Measurements from ENCODE around the gene CHRNA4.
"Not testable (repeated sequence)": the region's sequence is repeated elsewhere in the genome, so short reads cannot be mapped to it uniquely, and the experiment has no call there.

CHRNA4 gene

DNA sequence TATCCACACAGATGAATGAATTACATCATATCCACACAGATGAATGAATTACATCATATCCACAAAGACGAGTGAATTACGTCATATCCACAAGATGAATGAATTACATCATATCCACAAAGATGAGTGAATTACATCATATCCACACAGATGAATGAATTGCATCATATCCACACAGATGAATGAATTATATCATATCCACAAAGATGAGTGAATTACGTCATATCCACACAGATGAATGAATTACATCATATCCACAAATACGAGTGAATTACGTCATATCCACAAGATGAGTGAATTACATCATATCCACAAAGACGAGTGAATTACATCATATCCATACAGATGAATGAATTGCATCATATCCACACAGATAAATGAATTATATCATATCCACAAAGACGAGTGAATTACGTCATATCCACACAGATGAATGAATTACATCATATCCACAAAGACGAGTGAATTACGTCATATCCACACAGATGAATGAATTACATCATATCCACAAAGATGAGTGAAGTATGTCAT is 20.9 kb downstream of the CHRNA4 start:
- H3K36me3 ChIP-seq (ENCODE audit: insufficient read depth, low read depth, low read length); H3K9me3 ChIP-seq (ENCODE audit: insufficient read depth, low read depth, low read length); H3K4me1 ChIP-seq (ENCODE audit: insufficient read depth, low read length); H3K9ac ChIP-seq (ENCODE audit: low read depth, low read length); H3K4me3 ChIP-seq (ENCODE audit: low read length); H3K27ac ChIP-seq (ENCODE audit: low read length): not testable (repeated sequence)
- H3K27me3 ChIP-seq (ENCODE audit: insufficient read depth, low read length), result peaks cover 19% of the 10 kb centered on the region

DNA sequence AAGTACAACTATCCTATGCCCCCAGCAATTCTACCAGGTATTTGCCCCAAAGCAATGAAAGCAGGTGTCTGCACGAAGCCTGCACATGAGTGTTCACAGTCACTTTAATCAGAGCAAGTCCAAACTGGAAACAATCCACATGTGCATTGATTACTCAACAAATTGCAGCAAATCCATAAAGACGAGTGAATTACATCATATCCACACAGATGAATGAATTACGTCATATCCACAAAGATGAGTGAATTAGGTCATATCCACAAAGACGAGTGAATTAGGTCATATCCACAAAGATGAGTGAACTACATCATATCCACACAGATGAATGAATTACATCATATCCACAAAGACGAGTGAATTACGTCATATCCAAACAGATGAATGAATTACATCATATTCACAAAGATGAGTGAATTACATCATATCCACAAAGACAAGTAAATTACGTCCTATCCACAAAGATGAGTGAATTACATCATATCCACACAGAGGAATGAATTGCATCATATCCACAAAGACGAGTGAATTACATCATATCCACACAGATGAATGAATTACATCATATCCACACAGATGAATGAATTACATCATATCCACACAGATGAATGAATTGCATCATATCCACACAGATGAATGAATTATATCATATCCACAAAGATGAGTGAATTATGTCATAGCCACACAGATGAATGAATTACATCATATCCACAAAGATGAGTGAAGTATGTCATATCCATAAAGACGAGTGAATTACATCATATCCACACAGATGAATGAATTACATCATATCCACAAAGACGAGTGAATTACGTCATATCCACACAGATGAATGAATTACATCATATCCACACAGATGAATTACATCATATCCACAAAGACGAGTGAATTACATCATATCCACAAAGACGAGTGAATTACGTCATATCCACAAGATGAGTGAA is 21.7 kb downstream of the CHRNA4 start:
- not testable (repeated sequence) for H3K9ac ChIP-seq (ENCODE audit: low read depth, low read length); H3K27ac ChIP-seq (ENCODE audit: low read length); H3K4me1 ChIP-seq (ENCODE audit: insufficient read depth, low read length); H3K36me3 ChIP-seq (ENCODE audit: insufficient read depth, low read depth, low read length); H3K9me3 ChIP-seq (ENCODE audit: insufficient read depth, low read depth, low read length); H3K4me3 ChIP-seq (ENCODE audit: low read length)
- peaks cover 19% of the 10 kb centered on the region for H3K27me3 ChIP-seq (ENCODE audit: insufficient read depth, low read length)

DNA sequence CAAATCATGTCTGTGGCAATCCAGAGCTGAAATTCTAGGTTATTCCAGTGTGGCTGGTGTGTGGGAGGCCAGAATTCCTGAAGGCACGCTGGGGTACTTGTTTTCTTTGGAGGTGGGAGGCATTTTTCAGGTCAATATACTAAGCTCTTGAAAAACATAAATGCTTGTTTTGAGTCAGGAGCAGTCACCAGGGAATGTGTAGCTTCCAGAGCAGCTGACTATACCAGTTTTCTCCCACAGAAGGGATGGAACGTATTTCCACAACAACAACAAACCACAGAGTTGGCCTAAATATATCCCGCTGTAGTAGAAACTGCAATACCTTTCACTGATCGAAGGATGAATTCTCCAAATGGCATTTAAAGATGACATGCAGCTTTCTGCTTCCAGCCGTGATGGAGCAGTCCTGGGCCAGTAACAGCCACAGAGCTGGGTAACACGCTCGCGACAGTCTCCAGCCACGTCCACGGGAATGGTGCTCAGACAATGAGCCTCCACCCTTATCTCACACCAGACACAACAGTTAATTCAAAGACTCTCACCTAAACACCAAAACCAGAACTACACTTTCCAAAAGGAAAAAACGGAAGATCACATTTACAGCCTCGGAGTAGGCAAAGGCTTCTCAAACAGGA is 23.2 kb downstream of the CHRNA4 start:
- no peaks in the 10 kb centered on the region; the same call in 1 of the 2 replicates for H3K9me3 ChIP-seq (ENCODE audit: insufficient read depth, low read depth, low read length)
- no peak overlapping the region for H3K4me3 ChIP-seq (ENCODE audit: low read length)
- H3K27ac ChIP-seq (ENCODE audit: low read length), result no peak overlapping the region
- no peaks in the 10 kb centered on the region for H3K4me1 ChIP-seq (ENCODE audit: insufficient read depth, low read length)
- H3K9ac ChIP-seq (ENCODE audit: low read depth, low read length), result no peak overlapping the region
- peaks cover 19% of the 10 kb centered on the region for H3K27me3 ChIP-seq (ENCODE audit: insufficient read depth, low read length)
- no peaks in the 10 kb centered on the region for H3K36me3 ChIP-seq (ENCODE audit: insufficient read depth, low read depth, low read length)

DNA sequence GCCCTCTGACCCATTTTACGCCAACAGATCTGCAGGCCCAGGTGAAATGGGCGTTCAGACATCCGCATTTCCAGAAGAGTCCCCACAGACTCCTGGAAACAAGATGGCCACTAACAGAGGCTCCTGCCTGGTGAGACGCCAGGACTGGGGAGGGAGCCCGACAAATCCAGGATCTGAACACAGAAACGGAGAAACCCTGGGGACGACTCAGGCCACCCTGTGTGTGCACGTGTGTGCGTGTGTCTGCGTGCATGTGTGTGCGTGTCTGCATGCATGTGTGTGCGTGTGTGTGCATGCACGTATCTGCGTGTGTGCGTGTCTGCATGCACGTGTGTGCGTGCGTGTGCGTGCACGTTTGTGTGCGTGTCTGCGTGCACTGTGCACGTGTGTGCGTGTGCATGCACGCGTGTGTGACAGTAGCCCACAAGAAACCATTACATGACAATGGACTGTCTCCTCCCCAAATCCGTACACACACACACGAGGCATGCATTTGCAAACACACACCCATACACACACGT is 24.9 kb downstream of the CHRNA4 start:
- peaks cover 19% of the 10 kb centered on the region for H3K27me3 ChIP-seq (ENCODE audit: insufficient read depth, low read length)
- no peak overlapping the region for H3K9ac ChIP-seq (ENCODE audit: low read depth, low read length)
- no peaks in the 10 kb centered on the region for H3K4me1 ChIP-seq (ENCODE audit: insufficient read depth, low read length)
- no peaks in the 10 kb centered on the region for H3K36me3 ChIP-seq (ENCODE audit: insufficient read depth, low read depth, low read length)
- no peak overlapping the region for H3K4me3 ChIP-seq (ENCODE audit: low read length)
- H3K9me3 ChIP-seq (ENCODE audit: insufficient read depth, low read depth, low read length), result peaks cover 5% of the 10 kb centered on the region
- H3K27ac ChIP-seq (ENCODE audit: low read length), result no peak overlapping the region

DNA sequence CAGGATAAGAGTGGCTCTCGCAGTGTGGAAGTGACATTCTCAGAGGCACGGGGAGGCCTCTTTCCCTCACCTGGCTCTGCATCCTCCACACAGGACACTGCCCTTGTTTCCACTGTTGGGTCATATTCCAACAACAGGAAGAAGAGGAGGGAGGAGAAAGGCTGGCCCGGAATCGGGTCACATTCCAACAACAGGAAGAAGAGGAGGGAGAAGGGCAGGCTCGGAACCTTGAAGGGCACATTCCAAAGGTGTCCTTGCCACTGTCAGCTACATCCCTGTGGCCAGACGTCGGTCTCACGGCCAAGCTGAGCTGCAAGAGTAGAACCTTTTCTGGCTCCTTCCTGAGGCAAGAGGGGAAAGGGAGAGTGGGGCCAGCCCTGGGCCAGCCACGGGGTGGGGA is 25.4 kb downstream of the CHRNA4 start:
- no peak overlapping the region for H3K9ac ChIP-seq (ENCODE audit: low read depth, low read length)
- H3K4me1 ChIP-seq (ENCODE audit: insufficient read depth, low read length), result no peaks in the 10 kb centered on the region
- peaks cover 19% of the 10 kb centered on the region for H3K27me3 ChIP-seq (ENCODE audit: insufficient read depth, low read length)
- no peaks in the 10 kb centered on the region for H3K36me3 ChIP-seq (ENCODE audit: insufficient read depth, low read depth, low read length)
- H3K27ac ChIP-seq (ENCODE audit: low read length), result no peak overlapping the region
- no peak overlapping the region for H3K4me3 ChIP-seq (ENCODE audit: low read length)
- peaks cover 5% of the 10 kb centered on the region for H3K9me3 ChIP-seq (ENCODE audit: insufficient read depth, low read depth, low read length)

DNA sequence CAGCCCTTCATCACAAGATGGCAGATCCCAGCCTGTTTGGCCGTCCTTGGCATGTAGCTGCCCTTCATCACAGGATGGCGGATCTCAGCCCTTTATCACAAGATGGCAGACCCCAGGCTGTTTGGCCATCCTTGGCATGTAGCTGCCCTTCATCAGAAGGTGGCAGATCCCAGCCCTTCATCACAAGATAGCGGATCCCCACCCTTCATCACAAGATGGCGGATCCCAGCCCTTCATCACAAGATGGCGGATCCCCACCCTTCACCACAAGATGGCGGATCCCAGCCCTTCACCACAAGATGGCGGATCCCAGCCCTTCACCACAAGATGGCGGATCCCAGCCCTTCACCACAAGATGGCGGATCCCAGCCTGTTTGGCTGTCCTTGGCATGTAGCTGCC is 26.1 kb downstream of the CHRNA4 start:
- not testable (repeated sequence) for H3K27ac ChIP-seq (ENCODE audit: low read length); H3K36me3 ChIP-seq (ENCODE audit: insufficient read depth, low read depth, low read length); H3K9ac ChIP-seq (ENCODE audit: low read depth, low read length); H3K9me3 ChIP-seq (ENCODE audit: insufficient read depth, low read depth, low read length); H3K4me3 ChIP-seq (ENCODE audit: low read length); H3K4me1 ChIP-seq (ENCODE audit: insufficient read depth, low read length)
- peaks cover 19% of the 10 kb centered on the region for H3K27me3 ChIP-seq (ENCODE audit: insufficient read depth, low read length)

DNA sequence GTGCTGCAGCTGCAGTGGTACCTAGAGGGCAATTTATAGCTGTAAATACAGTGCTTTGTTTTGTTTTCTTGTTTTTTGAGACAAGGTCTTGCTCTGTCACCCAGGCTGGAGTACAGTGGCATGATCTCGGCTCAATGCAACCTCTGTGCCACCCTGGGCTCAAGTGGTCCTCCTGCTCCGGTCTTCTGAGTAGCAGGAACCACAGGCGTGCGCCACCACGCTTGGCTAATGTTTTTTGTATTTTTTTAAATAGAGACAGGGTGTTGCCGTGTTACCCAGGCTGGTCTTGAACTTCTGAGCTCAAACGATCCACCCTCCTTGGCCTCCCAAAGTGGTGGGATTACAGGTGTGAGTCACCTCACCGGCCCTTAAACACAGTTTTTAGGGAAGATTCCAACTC is 26.8 kb downstream of the CHRNA4 start:
- Histone ChIP-seq H3K9ac (ENCODE audit: low read depth, low read length) (no peak overlapping the region), H3K9me3 (ENCODE audit: insufficient read depth, low read depth, low read length) (peaks cover 5% of the 10 kb centered on the region), H3K27me3 (ENCODE audit: insufficient read depth, low read length) (peaks cover 19% of the 10 kb centered on the region), H3K27ac (ENCODE audit: low read length) (no peak overlapping the region), H3K36me3 (ENCODE audit: insufficient read depth, low read depth, low read length) (no peaks in the 10 kb centered on the region), H3K4me1 (ENCODE audit: insufficient read depth, low read length) (no peaks in the 10 kb centered on the region), H3K4me3 (ENCODE audit: low read length) (no peak overlapping the region)

DNA sequence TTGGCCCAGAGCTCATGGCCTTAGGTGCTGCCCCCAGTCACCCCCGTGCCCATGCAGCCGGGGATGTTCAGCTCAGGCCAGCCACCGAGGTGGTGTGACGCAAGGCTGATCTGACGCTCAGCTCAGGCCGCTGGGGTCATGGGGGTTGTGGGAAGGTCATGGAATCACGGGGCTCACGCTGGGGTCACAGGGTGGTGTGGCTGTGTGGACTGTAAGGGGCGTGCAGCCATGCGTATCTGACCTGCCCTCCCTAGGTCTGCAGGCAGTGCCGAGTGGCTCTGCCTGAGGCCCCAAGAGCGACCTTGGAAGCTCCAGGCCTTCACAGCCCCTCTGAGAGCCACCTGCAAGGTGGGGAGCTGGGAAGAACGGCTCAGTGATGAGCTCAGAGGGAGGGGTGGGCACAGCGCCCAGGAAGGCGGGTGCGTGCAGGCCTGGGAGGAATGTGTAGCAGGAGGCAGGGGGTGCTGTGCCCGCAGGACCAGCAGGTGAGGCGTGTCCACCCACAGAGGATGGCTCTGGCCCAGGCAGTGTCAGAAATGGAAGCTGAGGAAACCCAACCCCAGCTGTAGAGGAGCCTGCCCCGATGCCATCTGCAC is 27.8 kb downstream of the CHRNA4 start:
- no peak overlapping the region for H3K4me3 ChIP-seq (ENCODE audit: low read length)
- peaks cover 16% of the 10 kb centered on the region for H3K27me3 ChIP-seq (ENCODE audit: insufficient read depth, low read length)
- peaks cover 5% of the 10 kb centered on the region for H3K9me3 ChIP-seq (ENCODE audit: insufficient read depth, low read depth, low read length)
- no peak overlapping the region for H3K9ac ChIP-seq (ENCODE audit: low read depth, low read length)
- H3K4me1 ChIP-seq (ENCODE audit: insufficient read depth, low read length), result no peaks in the 10 kb centered on the region
- no peaks in the 10 kb centered on the region for H3K36me3 ChIP-seq (ENCODE audit: insufficient read depth, low read depth, low read length)
- H3K27ac ChIP-seq (ENCODE audit: low read length), result no peak overlapping the region

DNA sequence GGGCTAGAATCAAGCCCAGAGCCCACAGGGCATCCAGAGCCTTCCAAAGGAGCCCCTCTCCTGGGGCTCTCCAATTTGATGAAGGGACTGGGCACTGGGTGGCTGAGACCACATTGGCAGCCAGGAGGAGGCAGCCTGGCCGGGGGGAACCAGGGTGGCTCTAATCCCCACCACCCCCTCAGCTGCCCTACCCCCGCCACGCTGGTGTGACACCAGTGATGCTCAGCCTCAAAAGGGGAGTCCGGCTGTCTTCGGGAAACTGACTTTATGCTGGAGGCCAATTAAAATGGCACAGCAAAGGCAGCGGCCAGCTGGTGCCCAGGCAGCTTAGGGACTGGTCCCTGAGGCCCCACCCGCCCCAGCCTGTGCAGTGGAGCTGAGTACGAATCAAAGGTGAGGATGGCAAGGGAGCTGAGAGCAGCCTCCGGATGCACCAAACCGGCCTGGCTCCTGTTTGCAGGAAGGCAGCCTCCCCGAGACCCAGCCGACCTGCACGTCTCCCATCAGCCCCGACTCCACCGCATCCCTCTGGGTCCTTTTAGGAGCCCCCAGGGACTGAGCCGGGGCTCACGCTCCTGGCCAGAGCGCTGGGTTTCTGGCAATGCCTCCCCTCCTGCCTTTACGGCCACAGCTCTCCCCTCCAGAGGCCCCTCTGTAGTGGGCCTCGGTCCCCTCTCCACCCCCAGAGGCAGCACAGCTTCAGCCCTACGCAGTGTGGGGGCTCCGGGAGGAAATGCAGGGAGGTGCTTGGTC is 28.5 kb downstream of the CHRNA4 start:
- no peaks in the 10 kb centered on the region for H3K36me3 ChIP-seq (ENCODE audit: insufficient read depth, low read depth, low read length)
- no peak overlapping the region for H3K9ac ChIP-seq (ENCODE audit: low read depth, low read length)
- H3K27me3 ChIP-seq (ENCODE audit: insufficient read depth, low read length), result peaks cover 9% of the 10 kb centered on the region
- H3K4me3 ChIP-seq (ENCODE audit: low read length), result no peak overlapping the region
- peaks cover 5% of the 10 kb centered on the region for H3K9me3 ChIP-seq (ENCODE audit: insufficient read depth, low read depth, low read length)
- no peak overlapping the region for H3K27ac ChIP-seq (ENCODE audit: low read length)
- H3K4me1 ChIP-seq (ENCODE audit: insufficient read depth, low read length), result no peaks in the 10 kb centered on the region

DNA sequence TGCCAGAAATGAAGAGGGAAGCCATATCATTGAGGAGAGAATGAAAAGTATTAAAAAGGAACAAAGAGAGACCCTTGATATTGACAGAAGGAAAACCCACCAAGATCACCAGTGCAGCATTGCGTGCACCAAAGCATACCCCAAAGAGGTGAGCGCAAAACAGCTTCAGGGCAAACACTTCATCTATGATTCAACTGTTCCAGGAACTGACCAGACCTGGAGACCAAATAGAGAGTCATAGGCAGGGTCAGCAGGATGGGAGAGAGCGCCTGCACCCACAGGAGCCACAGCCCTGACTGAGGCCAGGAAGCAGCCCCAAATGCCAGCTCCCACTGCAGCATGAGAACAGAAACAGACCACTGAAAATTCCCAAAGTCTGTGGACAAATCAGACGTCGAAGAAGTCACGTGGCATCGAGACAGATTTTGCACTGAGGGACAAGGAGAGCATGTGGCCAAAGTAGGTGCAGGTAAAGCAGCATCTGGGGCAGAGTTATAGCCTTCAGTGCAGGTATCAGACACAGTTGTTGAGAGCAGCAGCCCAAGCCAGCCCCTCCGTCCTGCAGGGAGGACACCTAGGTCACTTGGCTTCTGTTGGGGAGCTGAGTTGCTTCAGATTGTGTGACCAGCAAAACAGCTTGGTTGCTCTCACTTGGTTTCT is 29.3 kb downstream of the CHRNA4 start:
- Histone ChIP-seq H3K9me3 (ENCODE audit: insufficient read depth, low read depth, low read length) (peaks cover 5% of the 10 kb centered on the region), H3K27me3 (ENCODE audit: insufficient read depth, low read length) (peaks cover 2% of the 10 kb centered on the region; the same call in 1 of the 2 replicates), H3K4me1 (ENCODE audit: insufficient read depth, low read length) (no peaks in the 10 kb centered on the region), H3K4me3 (ENCODE audit: low read length) (no peak overlapping the region), H3K36me3 (ENCODE audit: insufficient read depth, low read depth, low read length) (no peaks in the 10 kb centered on the region), H3K27ac (ENCODE audit: low read length) (no peak overlapping the region), H3K9ac (ENCODE audit: low read depth, low read length) (no peak overlapping the region)

DNA sequence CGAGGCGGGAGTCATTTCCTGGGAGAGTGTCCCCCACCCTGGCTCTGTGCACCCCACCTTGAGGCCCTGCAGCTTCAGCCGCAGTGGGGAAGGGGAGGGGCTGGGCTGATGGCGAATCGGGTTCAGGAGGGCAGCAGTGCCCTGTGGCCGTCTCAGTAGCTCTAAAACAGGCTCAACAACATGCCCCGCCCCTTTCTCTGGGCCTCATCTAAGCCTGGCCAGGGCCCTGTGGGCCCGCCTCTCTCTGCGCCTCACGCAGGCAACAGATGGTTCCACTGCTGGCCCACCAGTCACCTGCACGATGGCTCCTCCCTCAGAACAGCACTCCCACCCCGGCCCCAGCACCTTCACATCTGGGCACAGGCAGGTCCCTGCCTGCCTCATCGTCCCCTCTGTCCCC is 30.2 kb downstream of the CHRNA4 start:
- Histone ChIP-seq H3K9ac (ENCODE audit: low read depth, low read length) (no peak overlapping the region), H3K4me3 (ENCODE audit: low read length) (no peak overlapping the region), H3K27me3 (ENCODE audit: insufficient read depth, low read length) (no peaks in the 10 kb centered on the region), H3K9me3 (ENCODE audit: insufficient read depth, low read depth, low read length) (peaks cover 5% of the 10 kb centered on the region), H3K27ac (ENCODE audit: low read length) (no peak overlapping the region), H3K4me1 (ENCODE audit: insufficient read depth, low read length) (no peaks in the 10 kb centered on the region), H3K36me3 (ENCODE audit: insufficient read depth, low read depth, low read length) (no peaks in the 10 kb centered on the region)

Measured in iPS-20b (cell line).